Endodermal cell (in vitro differentiated cells): ENCODE results near the gene GSTA2. TPM values are rescaled to one million over a fixed set of nuclear protein-coding genes. Genes with fewer than 3 reads are reported as not detected.
"Not testable (repeated sequence)": the region's sequence is repeated elsewhere in the genome, so short reads cannot be mapped to it uniquely, and the experiment has no call there.

Experiments used
- DNase-seq: peaks from one replicate; pipeline ENCODE4 v3.0.0-alpha.2; 2017
- H3K27ac ChIP-seq: 2 replicates; pipeline ENCODE4 v1.5.1; 2013; ENCODE audit warnings: mild to moderate bottlenecking, low read depth, low read length, moderate library complexity
- H3K27me3 ChIP-seq: 2 replicates; pipeline ENCODE4 v1.6.1; 2013; ENCODE audit warnings: mild to moderate bottlenecking, low read length, moderate library complexity; ENCODE audit not compliant: insufficient read depth, control insufficient read depth, poor library complexity, severe bottlenecking
- H3K36me3 ChIP-seq: 2 replicates; pipeline ENCODE4 v1.7.0; 2013; ENCODE audit warnings: mild to moderate bottlenecking, low read length, moderate library complexity; ENCODE audit not compliant: control insufficient read depth, insufficient read depth
- H3K4me1 ChIP-seq: one replicate; pipeline ENCODE4 v1.7.0; 2013; ENCODE audit warnings: low read length; ENCODE audit not compliant: control insufficient read depth, insufficient read depth
- H3K4me3 ChIP-seq: 2 replicates; pipeline ENCODE4 v1.5.1; 2013; ENCODE audit warnings: mild to moderate bottlenecking, low read length, moderate library complexity
- H3K9ac ChIP-seq: 2 replicates; pipeline ENCODE4 v1.6.1; 2013; ENCODE audit warnings: mild to moderate bottlenecking, low read length, moderate library complexity; ENCODE audit not compliant: poor library complexity, severe bottlenecking; ENCODE audit errors: extremely low read depth
- H3K9me3 ChIP-seq: 2 replicates; pipeline ENCODE4 v1.6.1; 2013; ENCODE audit warnings: mild to moderate bottlenecking, low read length, moderate library complexity; ENCODE audit not compliant: control insufficient read depth
- H3K27ac Mint-ChIP-seq: 2 replicates; pipeline ENCODE4 v1.8.0; 2020; ENCODE audit warnings: mixed read lengths
- H3K27me3 Mint-ChIP-seq: 2 replicates; pipeline ENCODE4 v1.8.0; 2021; ENCODE audit warnings: mild to moderate bottlenecking, mixed read lengths; ENCODE audit not compliant: insufficient read depth
- H3K36me3 Mint-ChIP-seq: 2 replicates; pipeline ENCODE4 v1.8.0; 2020; ENCODE audit warnings: low read depth, mixed read lengths
- H3K4me1 Mint-ChIP-seq: 2 replicates; pipeline ENCODE4 v1.8.0; 2020; ENCODE audit warnings: mixed read lengths
- H3K4me3 Mint-ChIP-seq: 2 replicates; pipeline ENCODE4 v1.8.0; 2020; ENCODE audit warnings: mild to moderate bottlenecking, moderate library complexity, mixed read lengths
- H3K9me3 Mint-ChIP-seq: 2 replicates; pipeline ENCODE4 v1.8.0; 2020; ENCODE audit warnings: mild to moderate bottlenecking, mixed read lengths
- CTCF ChIP-seq: fragments of 200-600 bp; sonication (generic); conservative IDR thresholded peaks from 2 replicates; pipeline ENCODE4 v1.5.0; 2021; ENCODE audit warnings: antibody characterized with exemption, mild to moderate bottlenecking
- WGBS, 2 experiments: methylation state at CpG; one replicate each; pipeline versions ENCODE4 v1.1.5 to v1.1.7; 2013; ENCODE audit warnings: missing lambda C conversion rate in 2 of 2, mixed read lengths in 1 of 2; ENCODE audit not compliant: insufficient coverage in 1 of 2, insufficient read length in 1 of 2; 5-methylcytosine and 5-hydroxymethylcytosine counted together
- total RNA-seq, 2 donors: library from RNA; stranded (reverse); fragmentation: NEBNext Ultra II Directional in 1 of 2; extraction: Animal tissue kit (Norgen Biotek cat#: 25700) in 1 of 2; gene quantifications; 2 replicates in 1 of 2; 3 replicates in 1 of 2; pipeline ENCODE4 v1.2.1, GENCODE V29; 2021

The GSTA2 gene
- total RNA-seq, 2 donors from 2014 or later = 1.6 to 5.0 TPM

- Mint-ChIP-seq H3K27me3 (peaks cover 3% of the 10 kb centered on the region), H3K27ac (peak overlapping the region; percentile 68), H3K36me3 (peaks cover 4% of the 10 kb centered on the region), H3K9me3 (peaks cover 28% of the 10 kb centered on the region), H3K4me3 (no peak overlapping the region), H3K4me1 (peaks cover 13% of the 10 kb centered on the region)
- TF ChIP-seq CTCF = no peak
- Histone ChIP-seq H3K4me1 (no peaks in the 10 kb centered on the region), H3K36me3 (no peaks in the 10 kb centered on the region), H3K27me3 (no peaks in the 10 kb centered on the region), H3K4me3 (no peak overlapping the region), H3K9ac (no peak overlapping the region), H3K27ac (no peak overlapping the region), H3K9me3 (no peaks in the 10 kb centered on the region)
- DNase-seq = peak; percentile 66
- WGBS, 2 experiments = 0% methylated on average over 1 of the region's 1 CpG; no CpG with 5 or more reads in 1 of the 2 experiments
Measured at GRCh38 chr6:52790861-52791260, 27.6 kb upstream of the GSTA2 start.

- H3K4me3 Mint-ChIP-seq = not testable (repeated sequence)
- 100% methylated on average over 1 of the region's 1 CpG; no CpG with 5 or more reads in 1 of the 2 experiments for WGBS, 2 experiments
Measured at GRCh38 chr6:52789658-52790057, 26.4 kb upstream of the GSTA2 start.

DNA sequence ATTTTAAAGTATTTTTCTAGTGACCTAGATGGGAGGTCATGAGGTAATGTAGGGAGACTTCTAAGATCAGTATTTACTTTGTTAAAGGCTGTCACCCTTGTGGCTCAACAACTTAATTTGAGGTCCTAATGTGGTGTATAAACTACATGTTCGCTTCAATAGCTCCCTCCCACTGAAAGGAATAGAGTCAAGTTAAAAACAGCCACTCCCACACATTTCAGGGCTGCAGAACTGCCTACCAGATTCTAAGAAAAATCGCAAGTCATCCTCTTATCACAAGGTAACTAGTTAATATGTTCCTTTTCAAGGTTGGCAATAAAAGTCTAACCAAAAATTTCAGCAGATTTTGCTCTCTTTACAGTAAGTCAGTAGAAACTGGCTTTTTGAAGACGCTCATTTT is 25.2 kb upstream of the GSTA2 start:
- peaks cover 14% of the 10 kb centered on the region for H3K4me1 Mint-ChIP-seq
- H3K4me1 ChIP-seq = no peaks in the 10 kb centered on the region
- 62 to 91% methylated on average over 2 of the region's 3 CpGs for WGBS, 2 experiments
- peaks cover 28% of the 10 kb centered on the region for H3K9me3 Mint-ChIP-seq
- H3K36me3 ChIP-seq = no peaks in the 10 kb centered on the region
- no peaks in the 10 kb centered on the region for H3K9me3 ChIP-seq
- H3K27me3 ChIP-seq = no peaks in the 10 kb centered on the region
- H3K27ac ChIP-seq = no peak overlapping the region
- no peak overlapping the region for H3K4me3 ChIP-seq
- no peak overlapping the region for H3K9ac ChIP-seq
- peaks cover 3% of the 10 kb centered on the region for H3K27me3 Mint-ChIP-seq
- peaks cover 4% of the 10 kb centered on the region for H3K36me3 Mint-ChIP-seq
- no peak overlapping the region for H3K4me3 Mint-ChIP-seq
- DNase-seq = no peak
- TF ChIP-seq CTCF = no peak
- no peak overlapping the region for H3K27ac Mint-ChIP-seq

More at GRCh38 chr6:52789658-52790057, 26.4 kb upstream of the GSTA2 start:
- H3K9ac ChIP-seq, H3K4me3 ChIP-seq, H3K36me3 ChIP-seq, H3K36me3 Mint-ChIP-seq, DNase-seq, H3K27me3 Mint-ChIP-seq, H3K27ac Mint-ChIP-seq, H3K9me3 ChIP-seq, H3K4me1 ChIP-seq, H3K27ac ChIP-seq, H3K27me3 ChIP-seq: not testable (repeated sequence)
- H3K9me3 Mint-ChIP-seq = peaks cover 28% of the 10 kb centered on the region
- peaks cover 14% of the 10 kb centered on the region for H3K4me1 Mint-ChIP-seq

GRCh38 chr6:52787917-52788316 is 24.6 kb upstream of the GSTA2 start:
- no peak overlapping the region for H3K27ac Mint-ChIP-seq
- Histone ChIP-seq H3K27ac (no peak overlapping the region), H3K9me3 (no peaks in the 10 kb centered on the region), H3K36me3 (no peaks in the 10 kb centered on the region), H3K27me3 (no peaks in the 10 kb centered on the region), H3K4me3 (no peak overlapping the region), H3K9ac (no peak overlapping the region), H3K4me1 (no peaks in the 10 kb centered on the region)
- H3K27me3 Mint-ChIP-seq = no peaks in the 10 kb centered on the region
- no peak for TF ChIP-seq CTCF
- no peak overlapping the region for H3K4me3 Mint-ChIP-seq
- DNase-seq = no peak
- WGBS, 2 experiments = 82 to 93% methylated on average over 3 of the region's 3 CpGs
- peaks cover 24% of the 10 kb centered on the region for H3K9me3 Mint-ChIP-seq
- H3K4me1 Mint-ChIP-seq = peaks cover 14% of the 10 kb centered on the region
- H3K36me3 Mint-ChIP-seq = no peaks in the 10 kb centered on the region
